ENCODE results near the gene RUNX3.
A peak's percentile ranks its signal among the peaks of the same experiment; 100 is the strongest.

The RUNX3 gene

GRCh38 chr1:24849672-24850295 is 80.3 kb downstream of the RUNX3 start (continued):
- 0 out of 2 replicates have a peak, but pooled peaks have one; percentile 14 for TF ChIP-seq BCL11A (tag by site-specific recombination; IDR thresholded peaks at IDR 0.05; ENCODE audit: low read depth)
- TF ChIP-seq CTCF (tag by site-specific recombination; IDR thresholded peaks at IDR 0.05), result peak; percentile 55; the same call in 1 of the 2 replicates
- no peak for TF ChIP-seq ZBTB44 (tag by site-specific recombination; IDR thresholded peaks at IDR 0.05)
- no peak for TF ChIP-seq ZNF837 (tag by site-specific recombination; IDR thresholded peaks at IDR 0.05)
- no peak for TF ChIP-seq ZNF416 (tag by site-specific recombination; IDR thresholded peaks at IDR 0.05)
- TF ChIP-seq SP7 (tag by site-specific recombination; IDR thresholded peaks at IDR 0.05), result 0 out of 2 replicates have a peak, but pooled peaks have one; percentile 14
- no peak for TF ChIP-seq ZFP3 (tag by site-specific recombination; IDR thresholded peaks at IDR 0.05; ENCODE audit: low read depth)
- no peak for TF ChIP-seq ZNF544 (tag by site-specific recombination; IDR thresholded peaks at IDR 0.05)
- 0 out of 2 replicates have a peak, but pooled peaks have one; percentile 38 for TF ChIP-seq PATZ1 (tag by site-specific recombination; IDR thresholded peaks at IDR 0.05)
- no peak for TF ChIP-seq WT1 (tag by site-specific recombination; IDR thresholded peaks at IDR 0.05)

All from HEK293 (cell line).